ENCODE results near the gene RIMBP2.

The RIMBP2 gene

DNA sequence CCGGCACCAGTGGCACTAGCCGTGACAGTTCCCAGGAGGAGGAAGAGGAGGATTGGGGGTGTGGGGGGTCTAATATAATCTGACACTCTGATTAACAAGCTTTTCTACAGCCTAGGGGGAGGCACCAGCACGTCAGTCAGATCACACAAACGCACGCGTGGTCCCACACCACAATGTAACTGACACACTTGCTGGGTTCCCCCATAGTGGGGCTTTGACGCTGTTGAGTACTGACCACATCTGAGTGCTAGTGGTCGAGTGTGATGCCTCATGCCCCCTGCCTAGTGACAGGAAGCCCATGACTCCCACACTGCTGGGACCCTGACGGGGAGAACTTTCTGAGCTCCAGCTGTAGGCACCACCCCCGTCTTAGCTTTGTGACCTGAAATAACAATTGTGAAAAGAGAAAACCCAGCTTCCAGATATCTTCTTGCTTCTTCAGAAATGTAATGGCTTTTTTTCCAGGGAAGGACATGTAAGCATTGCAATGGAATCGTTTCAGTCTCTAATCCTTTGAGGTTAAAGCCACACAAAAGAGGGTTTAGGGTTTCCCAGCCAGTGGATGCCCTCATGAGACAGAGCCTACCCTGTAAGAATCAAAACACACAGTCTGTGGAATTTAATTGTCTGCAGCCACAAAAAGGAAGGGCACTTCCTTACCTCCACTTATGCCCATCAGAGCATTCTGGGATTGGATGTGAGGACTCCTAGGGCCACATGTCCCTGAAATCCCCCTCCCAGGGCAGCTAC, 194.5 kb downstream of the RIMBP2 start:
- Histone ChIP-seq H3K4me1 (ENCODE audit: control insufficient read depth, insufficient read depth, low read length) (no peaks in the 10 kb centered on the region), H3K4me3 (ENCODE audit: low read depth, low read length) (no peak overlapping the region), H3K9me3 (ENCODE audit: control insufficient read depth, insufficient read depth, low read depth, low read length) (no peaks in the 10 kb centered on the region), H3K27ac (ENCODE audit: extremely low read depth, low read depth, low read length) (no peak overlapping the region), H3K36me3 (ENCODE audit: control insufficient read depth in 2 of 2, insufficient read depth in 1 of 2, low read length in 2 of 2) (no peaks in the 10 kb centered on the region)
- TF ChIP-seq ZBTB17 (tag by site-specific recombination; IDR thresholded peaks at IDR 0.05), result no peak
- TF ChIP-seq, protein P1, sequence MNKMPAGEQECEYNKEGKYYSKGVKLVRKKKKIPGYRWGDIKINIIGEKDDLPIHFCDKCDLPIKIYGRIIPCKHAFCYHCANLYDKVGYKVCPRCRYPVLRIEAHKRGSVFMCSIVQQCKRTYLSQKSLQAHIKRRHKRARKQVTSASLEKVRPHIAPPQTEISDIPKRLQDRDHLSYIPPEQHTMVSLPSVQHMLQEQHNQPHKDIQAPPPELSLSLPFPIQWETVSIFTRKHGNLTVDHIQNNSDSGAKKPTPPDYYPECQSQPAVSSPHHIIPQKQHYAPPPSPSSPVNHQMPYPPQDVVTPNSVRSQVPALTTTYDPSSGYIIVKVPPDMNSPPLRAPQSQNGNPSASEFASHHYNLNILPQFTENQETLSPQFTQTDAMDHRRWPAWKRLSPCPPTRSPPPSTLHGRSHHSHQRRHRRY (tag by site-specific recombination; IDR thresholded peaks at IDR 0.05), result no peak
- TF ChIP-seq ZSCAN16 (tag by site-specific recombination; IDR thresholded peaks at IDR 0.05), result no peak
- no peak for TF ChIP-seq ZNF768 (tag by site-specific recombination; IDR thresholded peaks at IDR 0.05)
- TF ChIP-seq SP2 (tag by site-specific recombination; IDR thresholded peaks at IDR 0.05), result no peak
- TF ChIP-seq, protein P2, sequence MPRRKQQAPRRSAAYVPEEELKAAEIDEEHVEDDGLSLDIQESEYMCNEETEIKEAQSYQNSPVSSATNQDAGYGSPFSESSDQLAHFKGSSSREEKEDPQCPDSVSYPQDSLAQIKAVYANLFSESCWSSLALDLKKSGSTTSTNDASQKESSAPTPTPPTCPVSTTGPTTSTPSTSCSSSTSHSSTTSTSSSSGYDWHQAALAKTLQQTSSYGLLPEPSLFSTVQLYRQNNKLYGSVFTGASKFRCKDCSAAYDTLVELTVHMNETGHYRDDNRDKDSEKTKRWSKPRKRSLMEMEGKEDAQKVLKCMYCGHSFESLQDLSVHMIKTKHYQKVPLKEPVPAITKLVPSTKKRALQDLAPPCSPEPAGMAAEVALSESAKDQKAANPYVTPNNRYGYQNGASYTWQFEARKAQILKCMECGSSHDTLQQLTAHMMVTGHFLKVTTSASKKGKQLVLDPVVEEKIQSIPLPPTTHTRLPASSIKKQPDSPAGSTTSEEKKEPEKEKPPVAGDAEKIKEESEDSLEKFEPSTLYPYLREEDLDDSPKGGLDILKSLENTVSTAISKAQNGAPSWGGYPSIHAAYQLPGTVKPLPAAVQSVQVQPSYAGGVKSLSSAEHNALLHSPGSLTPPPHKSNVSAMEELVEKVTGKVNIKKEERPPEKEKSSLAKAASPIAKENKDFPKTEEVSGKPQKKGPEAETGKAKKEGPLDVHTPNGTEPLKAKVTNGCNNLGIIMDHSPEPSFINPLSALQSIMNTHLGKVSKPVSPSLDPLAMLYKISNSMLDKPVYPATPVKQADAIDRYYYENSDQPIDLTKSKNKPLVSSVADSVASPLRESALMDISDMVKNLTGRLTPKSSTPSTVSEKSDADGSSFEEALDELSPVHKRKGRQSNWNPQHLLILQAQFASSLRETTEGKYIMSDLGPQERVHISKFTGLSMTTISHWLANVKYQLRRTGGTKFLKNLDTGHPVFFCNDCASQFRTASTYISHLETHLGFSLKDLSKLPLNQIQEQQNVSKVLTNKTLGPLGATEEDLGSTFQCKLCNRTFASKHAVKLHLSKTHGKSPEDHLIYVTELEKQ (tag by site-specific recombination; IDR thresholded peaks at IDR 0.05; ENCODE audit: borderline replicate concordance), result no peak
- TF ChIP-seq, protein P3, sequence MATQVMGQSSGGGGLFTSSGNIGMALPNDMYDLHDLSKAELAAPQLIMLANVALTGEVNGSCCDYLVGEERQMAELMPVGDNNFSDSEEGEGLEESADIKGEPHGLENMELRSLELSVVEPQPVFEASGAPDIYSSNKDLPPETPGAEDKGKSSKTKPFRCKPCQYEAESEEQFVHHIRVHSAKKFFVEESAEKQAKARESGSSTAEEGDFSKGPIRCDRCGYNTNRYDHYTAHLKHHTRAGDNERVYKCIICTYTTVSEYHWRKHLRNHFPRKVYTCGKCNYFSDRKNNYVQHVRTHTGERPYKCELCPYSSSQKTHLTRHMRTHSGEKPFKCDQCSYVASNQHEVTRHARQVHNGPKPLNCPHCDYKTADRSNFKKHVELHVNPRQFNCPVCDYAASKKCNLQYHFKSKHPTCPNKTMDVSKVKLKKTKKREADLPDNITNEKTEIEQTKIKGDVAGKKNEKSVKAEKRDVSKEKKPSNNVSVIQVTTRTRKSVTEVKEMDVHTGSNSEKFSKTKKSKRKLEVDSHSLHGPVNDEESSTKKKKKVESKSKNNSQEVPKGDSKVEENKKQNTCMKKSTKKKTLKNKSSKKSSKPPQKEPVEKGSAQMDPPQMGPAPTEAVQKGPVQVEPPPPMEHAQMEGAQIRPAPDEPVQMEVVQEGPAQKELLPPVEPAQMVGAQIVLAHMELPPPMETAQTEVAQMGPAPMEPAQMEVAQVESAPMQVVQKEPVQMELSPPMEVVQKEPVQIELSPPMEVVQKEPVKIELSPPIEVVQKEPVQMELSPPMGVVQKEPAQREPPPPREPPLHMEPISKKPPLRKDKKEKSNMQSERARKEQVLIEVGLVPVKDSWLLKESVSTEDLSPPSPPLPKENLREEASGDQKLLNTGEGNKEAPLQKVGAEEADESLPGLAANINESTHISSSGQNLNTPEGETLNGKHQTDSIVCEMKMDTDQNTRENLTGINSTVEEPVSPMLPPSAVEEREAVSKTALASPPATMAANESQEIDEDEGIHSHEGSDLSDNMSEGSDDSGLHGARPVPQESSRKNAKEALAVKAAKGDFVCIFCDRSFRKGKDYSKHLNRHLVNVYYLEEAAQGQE (tag by site-specific recombination; IDR thresholded peaks at IDR 0.05), result no peak
- CTCF ChIA-PET, result no interaction called here
- POLR2A ChIA-PET, result no interaction called here

DNA sequence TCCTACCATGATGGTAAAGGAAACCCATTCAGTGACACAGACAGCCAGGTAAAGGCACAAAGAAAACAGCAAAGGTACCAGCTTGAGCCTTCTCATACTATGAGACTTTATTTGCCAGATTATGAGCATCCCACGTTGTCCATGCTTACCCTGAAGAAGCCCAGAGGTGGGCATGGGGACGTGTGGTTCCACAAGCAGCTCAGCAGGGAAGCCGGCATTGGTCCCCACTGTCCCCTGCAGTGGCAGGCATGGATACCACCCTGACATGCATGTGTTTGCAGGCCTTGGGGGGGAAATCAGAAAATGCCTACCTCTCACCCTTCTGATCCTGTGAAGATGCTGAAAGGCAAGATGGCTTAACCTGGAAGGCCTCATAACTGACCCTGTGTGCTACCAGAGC, 195.3 kb downstream of the RIMBP2 start:
- H3K27ac ChIP-seq (ENCODE audit: extremely low read depth, low read depth, low read length), result no peak overlapping the region
- POLR2A ChIA-PET, result no interaction called here
- no peak overlapping the region for H3K4me3 ChIP-seq (ENCODE audit: low read depth, low read length)
- no peaks in the 10 kb centered on the region for H3K9me3 ChIP-seq (ENCODE audit: control insufficient read depth, insufficient read depth, low read depth, low read length)
- CTCF ChIA-PET, result no interaction called here
- H3K4me1 ChIP-seq (ENCODE audit: control insufficient read depth, insufficient read depth, low read length), result no peaks in the 10 kb centered on the region
- H3K36me3 ChIP-seq (ENCODE audit: control insufficient read depth in 2 of 2, insufficient read depth in 1 of 2, low read length in 2 of 2), result no peaks in the 10 kb centered on the region
- TF ChIP-seq ZNF701 (tag by site-specific recombination; IDR thresholded peaks at IDR 0.05) (no peak), ZNF266 (tag by site-specific recombination; IDR thresholded peaks at IDR 0.05; ENCODE audit: low read depth) (no peak), ZNF274 (IDR thresholded peaks at IDR 0.05; ENCODE audit: low read length) (no peak), ZNF274 (tag by site-specific recombination; IDR thresholded peaks at IDR 0.05; ENCODE audit: borderline replicate concordance) (no peak), KLF16 (tag by site-specific recombination; IDR thresholded peaks at IDR 0.05) (no peak), ZNF140 (tag by site-specific recombination; IDR thresholded peaks at IDR 0.05) (no peak), ZSCAN23 (tag by site-specific recombination; IDR thresholded peaks at IDR 0.05) (no peak), ZXDB (tag by site-specific recombination; IDR thresholded peaks at IDR 0.05) (no peak), ZNF426 (tag by site-specific recombination; IDR thresholded peaks at IDR 0.05) (no peak), EGR2 (tag by site-specific recombination; IDR thresholded peaks at IDR 0.05; ENCODE audit: low read depth) (no peak), ZSCAN16 (tag by site-specific recombination; IDR thresholded peaks at IDR 0.05) (no peak), ZNF837 (tag by site-specific recombination; IDR thresholded peaks at IDR 0.05) (no peak)
- TF ChIP-seq, protein P4, sequence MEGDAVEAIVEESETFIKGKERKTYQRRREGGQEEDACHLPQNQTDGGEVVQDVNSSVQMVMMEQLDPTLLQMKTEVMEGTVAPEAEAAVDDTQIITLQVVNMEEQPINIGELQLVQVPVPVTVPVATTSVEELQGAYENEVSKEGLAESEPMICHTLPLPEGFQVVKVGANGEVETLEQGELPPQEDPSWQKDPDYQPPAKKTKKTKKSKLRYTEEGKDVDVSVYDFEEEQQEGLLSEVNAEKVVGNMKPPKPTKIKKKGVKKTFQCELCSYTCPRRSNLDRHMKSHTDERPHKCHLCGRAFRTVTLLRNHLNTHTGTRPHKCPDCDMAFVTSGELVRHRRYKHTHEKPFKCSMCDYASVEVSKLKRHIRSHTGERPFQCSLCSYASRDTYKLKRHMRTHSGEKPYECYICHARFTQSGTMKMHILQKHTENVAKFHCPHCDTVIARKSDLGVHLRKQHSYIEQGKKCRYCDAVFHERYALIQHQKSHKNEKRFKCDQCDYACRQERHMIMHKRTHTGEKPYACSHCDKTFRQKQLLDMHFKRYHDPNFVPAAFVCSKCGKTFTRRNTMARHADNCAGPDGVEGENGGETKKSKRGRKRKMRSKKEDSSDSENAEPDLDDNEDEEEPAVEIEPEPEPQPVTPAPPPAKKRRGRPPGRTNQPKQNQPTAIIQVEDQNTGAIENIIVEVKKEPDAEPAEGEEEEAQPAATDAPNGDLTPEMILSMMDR (tag by site-specific recombination; IDR thresholded peaks at IDR 0.05), result no peak
- TF ChIP-seq, protein P5, sequence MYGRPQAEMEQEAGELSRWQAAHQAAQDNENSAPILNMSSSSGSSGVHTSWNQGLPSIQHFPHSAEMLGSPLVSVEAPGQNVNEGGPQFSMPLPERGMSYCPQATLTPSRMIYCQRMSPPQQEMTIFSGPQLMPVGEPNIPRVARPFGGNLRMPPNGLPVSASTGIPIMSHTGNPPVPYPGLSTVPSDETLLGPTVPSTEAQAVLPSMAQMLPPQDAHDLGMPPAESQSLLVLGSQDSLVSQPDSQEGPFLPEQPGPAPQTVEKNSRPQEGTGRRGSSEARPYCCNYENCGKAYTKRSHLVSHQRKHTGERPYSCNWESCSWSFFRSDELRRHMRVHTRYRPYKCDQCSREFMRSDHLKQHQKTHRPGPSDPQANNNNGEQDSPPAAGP (tag by site-specific recombination; IDR thresholded peaks at IDR 0.05), result no peak
- TF ChIP-seq, protein P6, sequence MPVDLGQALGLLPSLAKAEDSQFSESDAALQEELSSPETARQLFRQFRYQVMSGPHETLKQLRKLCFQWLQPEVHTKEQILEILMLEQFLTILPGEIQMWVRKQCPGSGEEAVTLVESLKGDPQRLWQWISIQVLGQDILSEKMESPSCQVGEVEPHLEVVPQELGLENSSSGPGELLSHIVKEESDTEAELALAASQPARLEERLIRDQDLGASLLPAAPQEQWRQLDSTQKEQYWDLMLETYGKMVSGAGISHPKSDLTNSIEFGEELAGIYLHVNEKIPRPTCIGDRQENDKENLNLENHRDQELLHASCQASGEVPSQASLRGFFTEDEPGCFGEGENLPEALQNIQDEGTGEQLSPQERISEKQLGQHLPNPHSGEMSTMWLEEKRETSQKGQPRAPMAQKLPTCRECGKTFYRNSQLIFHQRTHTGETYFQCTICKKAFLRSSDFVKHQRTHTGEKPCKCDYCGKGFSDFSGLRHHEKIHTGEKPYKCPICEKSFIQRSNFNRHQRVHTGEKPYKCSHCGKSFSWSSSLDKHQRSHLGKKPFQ (tag by site-specific recombination; IDR thresholded peaks at IDR 0.05), result no peak

All from HEK293 (cell line).